ENCODE measurements around the gene ALDH1L2.
"Not testable (repeated sequence)": the region's sequence is repeated elsewhere in the genome, so short reads cannot be mapped to it uniquely, and the experiment has no call there.

ALDH1L2 gene

DNA sequence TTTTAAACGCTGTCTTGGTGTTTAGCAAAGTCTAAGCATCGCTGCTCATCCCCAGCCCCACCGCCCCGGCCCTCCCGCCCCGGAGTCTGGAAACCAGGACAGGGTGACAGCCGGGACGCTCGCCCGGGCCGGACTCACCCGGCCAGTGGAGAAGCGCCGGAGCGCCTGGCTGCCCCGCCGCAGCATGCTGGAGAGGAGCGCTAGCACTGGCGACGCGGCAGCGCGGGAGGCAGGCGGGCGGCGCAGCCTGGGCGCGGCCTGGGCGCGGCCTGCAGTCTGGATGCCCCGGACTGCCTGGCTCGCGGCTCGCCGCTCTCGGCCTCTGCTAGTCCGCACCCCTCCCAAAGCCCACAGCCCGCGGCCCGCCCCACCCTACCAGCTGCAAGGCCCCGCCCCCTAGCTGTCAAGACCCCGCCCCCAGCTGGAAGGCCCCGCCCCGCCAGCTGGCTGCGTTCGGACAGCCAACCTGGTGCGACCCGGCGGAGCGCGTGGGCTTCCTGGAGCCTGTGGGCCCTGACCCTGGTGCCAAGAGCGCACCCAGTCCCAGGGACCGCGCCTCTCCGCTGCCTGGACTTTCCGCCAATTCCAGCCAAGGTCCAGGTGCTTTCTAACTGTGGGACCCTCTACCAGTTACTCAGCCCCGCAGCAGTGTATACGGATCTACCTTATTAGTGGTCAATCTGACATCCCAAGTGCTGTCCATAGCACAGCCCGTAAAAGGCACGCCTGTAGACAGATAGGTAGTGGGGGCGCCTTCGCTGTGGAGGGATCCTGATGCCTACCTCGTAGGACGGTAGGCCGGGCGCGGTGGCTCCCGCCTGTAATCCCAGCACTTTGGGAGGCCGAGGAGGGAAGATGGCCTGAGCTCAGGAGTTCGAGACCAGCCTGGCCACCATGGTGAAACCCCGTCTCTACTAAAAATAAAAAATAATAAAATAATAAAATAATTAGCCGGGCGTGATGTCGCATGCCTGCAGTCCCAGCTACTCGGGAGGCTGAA, at the start of gene ALDH1L2:
Gene ALDH1L2 (minus strand): TSS at position 208 of the 1,000 bp plus-strand sequence. CDS start 22 bp downstream, at position 186.
- peak in 3 of 4 experiments; percentile 3 to 12 (median 7) for DNase-seq

GRCh38 chr12:105120551-105120950, 36.3 kb upstream of the ALDH1L2 start:
- DNase-seq: no peak

GRCh38 chr12:105116969-105117368, 32.7 kb upstream of the ALDH1L2 start:
- no peak for DNase-seq

GRCh38 chr12:105113094-105113493, 28.8 kb upstream of the ALDH1L2 start:
- no peak for DNase-seq

DNA sequence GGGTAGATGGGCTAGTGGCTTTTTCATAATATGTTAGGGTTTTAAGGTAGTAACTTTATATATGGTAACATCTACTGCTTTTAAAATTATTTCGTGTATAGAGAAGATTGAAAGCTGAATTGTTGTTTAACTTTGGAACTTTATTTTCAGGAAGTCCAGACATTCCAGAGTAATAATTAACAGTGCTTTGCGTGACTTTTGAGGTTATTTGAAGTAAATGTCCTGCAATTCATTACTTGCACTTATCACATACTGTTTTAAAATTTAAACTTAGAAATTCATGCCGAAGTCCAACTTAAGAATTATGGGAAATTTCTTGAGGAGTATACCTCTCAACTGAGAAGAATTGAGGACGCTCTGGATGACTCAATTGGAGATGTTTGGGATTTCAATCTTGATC, 26.6 kb upstream of the ALDH1L2 start:
- no peak for DNase-seq

DNA sequence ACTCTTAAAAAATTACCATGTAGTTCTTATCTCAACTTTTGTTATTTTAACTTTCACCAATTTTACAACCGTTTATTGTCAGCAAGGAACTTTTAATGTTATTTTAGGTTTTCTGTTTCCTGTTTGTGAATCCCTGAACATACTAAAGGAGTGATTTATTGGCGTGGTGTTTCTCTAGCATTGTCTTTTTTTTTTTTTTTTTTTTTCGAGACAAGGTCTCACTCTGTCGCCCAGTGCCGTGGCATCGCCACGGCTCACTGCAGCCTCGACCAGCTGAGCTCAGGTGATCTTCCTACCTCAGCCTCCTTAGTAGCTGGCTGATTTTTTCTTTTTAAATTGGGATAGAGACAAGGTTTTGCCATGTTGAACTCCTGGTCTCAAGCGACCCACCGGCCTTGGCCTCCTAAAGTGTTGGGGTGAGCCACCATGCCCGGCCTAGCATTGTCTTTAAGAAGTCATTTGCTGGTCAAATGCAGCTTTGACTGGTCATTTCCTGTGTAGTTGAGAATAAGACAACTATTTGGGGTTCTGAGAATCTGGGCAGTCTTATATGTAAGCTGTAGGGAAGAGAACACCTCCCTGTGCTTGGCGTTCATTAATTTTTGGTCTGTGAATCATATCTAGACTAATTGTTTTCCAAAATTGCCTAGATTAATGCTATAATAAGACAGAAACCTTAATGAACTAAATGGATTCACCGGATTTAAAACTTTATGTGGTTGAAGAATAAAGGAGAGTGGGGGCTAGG, 25.4 kb upstream of the ALDH1L2 start:
- no peak for DNase-seq

DNA sequence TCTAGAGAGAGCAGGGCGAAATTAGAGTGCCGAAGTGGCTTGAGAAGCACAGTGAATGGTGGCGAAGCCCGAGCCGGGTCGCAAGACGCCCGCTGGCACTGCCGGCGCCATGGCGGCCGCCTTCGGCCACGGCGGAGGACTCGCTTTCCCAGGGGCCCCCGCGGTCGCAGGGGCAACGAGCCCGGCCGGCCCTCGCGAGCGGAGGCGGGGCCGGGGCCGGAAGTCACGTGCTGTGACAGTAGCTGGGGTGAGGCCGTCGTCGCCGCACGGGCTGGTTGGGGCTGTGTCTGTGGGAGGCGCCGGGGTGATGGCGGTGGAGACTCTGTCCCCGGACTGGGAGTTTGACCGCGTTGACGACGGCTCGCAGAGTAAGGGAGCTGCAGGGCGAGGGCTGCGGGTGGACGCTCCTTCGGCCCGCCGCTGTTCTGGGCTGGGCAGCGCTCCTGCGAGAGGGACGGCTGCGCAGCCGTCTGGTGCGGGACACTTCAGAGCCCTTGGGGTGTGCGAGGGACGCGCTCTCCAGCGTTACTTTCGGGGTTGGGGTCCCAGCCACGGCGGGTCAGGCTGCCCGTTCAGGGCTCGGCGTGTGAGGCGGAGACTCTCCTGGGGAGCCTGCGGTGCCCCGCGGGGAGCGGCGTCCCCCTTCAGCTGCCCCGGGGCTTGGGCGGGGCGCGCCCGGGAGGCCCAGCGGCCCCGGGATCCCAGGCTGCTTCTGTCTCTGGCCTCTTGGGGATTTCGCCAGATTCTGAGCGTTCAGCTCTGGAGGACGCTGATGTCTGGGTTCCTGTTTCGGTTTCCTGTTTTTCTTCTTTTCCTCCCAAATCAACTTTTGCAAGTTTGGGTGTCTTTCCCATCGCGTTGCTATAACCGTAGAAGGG, 23.5 kb upstream of the ALDH1L2 start, which contains the start of gene WASHC4:
Gene WASHC4 (plus strand): TSS at position 238 of the 878 bp plus-strand sequence. CDS start 70 bp downstream, at position 308.
- peak; percentile 84 to 95 (median 90) for DNase-seq

GRCh38 chr12:105107171-105107493, 22.9 kb upstream of the ALDH1L2 start:
- no peak for DNase-seq

GRCh38 chr12:105106621-105107020, 22.4 kb upstream of the ALDH1L2 start:
- DNase-seq: no peak

GRCh38 chr12:105104762-105105161, 20.5 kb upstream of the ALDH1L2 start:
- DNase-seq: no peak

GRCh38 chr12:105102673-105103072, 18.4 kb upstream of the ALDH1L2 start:
- no peak for DNase-seq

- DNase-seq: no peak
Measured at GRCh38 chr12:105100998-105101397, 16.7 kb upstream of the ALDH1L2 start.

DNA sequence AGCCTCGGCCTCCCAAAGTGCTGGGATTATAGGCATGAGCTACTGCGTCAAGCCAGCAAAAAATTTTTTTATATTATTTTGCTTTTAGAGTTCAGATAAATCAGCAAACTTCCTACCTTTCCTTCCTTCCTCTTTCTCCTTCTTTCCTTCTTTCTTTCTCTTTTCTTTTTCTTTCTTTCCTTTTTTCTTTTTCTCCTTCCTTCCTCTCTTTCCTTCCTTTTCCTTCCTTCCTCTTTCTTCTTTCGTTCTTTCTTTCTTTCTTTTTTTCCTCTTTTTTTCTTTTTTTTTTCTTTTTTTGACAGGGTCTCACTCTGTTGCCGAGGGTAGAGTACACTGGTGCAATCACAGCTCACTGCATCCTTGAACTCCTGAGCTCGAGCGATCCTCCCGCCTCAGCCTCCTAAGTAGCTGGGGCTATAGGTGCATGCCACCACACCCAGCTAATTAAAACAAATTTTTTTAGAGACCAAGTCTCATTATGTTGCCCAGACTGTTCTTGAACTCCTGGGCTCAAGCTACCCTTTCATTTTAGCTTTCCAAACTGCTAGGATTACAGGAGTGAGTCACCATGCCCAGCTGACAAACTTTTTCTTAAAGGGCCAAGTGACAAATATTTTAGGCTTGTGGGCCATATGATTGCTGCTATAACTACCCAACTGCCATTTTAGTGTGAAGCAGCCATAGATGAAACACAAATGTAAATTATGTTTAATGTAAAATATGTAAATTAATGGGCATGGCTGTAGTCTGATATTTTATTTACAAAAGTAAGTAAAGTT, 16.1 kb upstream of the ALDH1L2 start:
- DNase-seq: no peak

DNA sequence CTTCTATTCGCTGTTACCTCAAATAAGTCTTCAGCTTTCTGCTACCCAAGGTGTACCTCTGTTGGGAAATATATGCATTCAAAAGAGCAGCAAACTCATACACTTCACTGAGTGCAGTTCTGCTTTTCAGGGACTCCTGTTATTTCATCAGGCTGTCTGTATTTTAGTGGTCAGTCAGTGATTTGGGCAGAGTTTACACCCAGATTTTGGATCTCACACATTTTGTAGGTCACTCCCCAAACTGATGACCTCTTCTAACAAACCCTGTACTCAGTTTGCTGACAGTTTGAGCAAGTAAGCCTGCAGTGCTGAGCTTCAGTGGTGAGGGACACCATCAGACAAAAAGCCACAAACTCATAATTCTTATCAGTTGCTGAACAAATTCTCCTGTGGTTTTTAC, 15.1 kb upstream of the ALDH1L2 start:
- DNase-seq: no peak

DNA sequence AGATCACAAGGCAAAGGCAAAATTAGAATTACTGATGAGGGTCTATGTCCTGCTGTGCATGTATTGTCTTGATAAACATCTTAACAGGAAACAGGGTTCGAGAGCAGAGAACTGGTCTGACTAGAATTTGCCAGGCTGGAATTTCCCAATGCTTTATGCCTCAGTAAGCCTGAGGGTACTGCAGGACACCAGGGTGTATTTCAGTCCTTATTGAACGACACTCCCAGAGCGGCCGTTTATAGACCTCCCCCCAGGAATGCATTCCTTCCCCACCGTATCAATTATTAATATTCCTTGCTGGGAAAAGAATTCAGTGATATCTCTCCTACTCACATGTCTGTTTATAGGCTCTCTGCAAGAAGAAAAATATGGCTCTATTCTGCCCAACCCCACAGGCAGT, 11.1 kb upstream of the ALDH1L2 start:
- DNase-seq: not testable (repeated sequence)

DNA sequence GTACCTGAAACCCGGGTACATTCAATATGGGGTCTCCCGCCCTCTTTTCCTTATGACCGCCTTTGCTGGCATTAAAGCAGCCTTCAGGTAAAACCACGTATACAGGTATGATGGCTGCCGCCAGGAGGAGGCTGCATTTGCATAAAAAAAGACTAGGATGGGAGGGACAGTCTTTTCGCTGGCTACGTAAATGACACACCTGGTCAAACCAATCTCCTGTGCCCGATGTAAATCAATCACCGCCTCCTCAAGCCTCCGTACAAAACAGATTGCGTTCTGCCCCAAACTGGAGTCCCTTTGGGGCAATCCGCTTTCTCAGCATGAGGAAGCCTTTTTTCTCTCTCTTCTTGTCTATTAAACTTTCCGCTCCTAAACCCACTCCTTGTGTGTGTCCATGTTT, 8.1 kb upstream of the ALDH1L2 start:
- no peak for DNase-seq

GRCh38 chr12:105091476-105092206, 7.4 kb upstream of the ALDH1L2 start:
- no peak for DNase-seq

DNA sequence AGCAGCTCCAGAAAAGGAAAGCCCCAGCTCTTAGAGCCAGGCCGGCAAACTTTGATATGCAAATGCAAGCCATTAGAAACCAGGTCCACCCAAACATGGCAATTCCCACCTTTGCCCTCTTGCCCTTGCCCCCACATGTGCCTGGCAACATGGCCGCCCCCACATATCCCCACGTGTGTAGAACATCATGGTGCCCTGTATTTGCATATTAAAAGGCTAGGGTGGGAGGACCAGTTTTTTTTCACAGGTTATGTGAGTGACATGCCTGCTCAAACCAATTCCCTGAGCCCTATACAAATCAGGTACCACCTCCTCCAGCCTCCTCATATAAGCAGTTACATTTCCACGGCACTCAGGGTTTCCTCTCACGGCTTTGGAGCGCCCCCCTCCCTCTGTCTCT, 6.1 kb upstream of the ALDH1L2 start:
- DNase-seq: no peak

- DNase-seq: no peak
Measured at GRCh38 chr12:105089817-105090216, 5.6 kb upstream of the ALDH1L2 start.

DNA sequence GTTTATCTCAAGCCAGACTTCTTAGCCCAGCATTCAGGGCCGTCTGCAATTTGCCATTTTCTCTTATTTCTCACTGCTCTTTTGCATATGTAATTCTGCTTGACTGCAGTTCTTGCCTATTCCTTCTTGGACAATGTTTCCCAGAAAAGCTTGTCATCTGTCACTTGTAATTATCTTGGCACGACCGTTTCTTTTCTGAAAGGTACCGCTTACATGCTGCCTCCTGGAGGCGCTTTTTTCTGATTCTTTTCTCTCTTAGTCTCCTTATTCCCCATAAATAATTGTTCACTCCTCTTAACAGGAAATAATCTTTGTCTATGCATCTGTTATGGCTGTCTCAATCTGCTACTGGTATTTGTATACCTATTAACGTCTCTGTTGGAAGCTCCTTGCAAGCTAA, 1.2 kb upstream of the ALDH1L2 start:
- no peak for DNase-seq

- no peak for DNase-seq
Measured at GRCh38 chr12:105083551-105084105, 630 bp downstream of the ALDH1L2 start.
